ENCODE results near the gene CFAP251. TPM values are rescaled to one million over a fixed set of nuclear protein-coding genes. Genes with fewer than 3 reads are reported as not detected.

Gene CFAP251
- total RNA-seq, 2 experiments from 2014 or later: 2.0 to 2.9 TPM

DNA sequence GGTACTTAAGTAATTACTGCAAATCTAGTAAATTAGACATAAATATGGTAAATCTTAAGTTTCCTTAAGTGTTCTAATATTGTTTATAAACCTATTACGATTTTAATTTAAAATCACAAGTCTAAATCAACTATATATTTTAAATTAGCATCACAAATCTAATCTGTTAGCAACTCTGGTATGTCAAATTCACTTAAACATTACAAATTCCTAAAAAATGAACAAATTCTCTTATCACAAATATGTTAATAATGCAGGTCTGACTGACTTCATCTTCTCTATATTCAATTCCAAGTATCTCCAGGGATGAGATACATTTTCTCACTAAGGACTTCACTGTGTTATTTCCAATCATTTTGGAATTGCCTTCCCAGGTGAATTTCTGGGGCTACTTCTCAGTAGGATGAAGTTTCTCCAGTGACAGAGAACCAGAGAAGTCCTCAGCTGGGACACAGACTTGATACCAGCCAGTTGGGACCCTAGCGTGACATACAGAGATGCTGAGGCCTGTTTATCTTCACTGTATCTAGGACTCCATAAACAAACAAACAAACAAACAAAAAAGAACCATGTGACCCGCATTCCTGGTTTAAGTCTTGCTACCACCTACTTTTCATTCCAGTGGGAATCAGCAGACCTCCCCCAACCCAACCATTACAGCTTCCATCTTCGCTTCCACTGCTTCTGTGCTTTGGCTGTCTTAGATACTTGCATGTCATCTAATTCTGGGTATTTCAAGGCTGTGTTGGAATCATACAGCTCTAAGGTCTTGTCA is 21.8 kb downstream of the CFAP251 start:
- H3K36me3 Mint-ChIP-seq (ENCODE audit: low read depth): peaks cover 5% of the 10 kb centered on the region
- POLR2A ChIA-PET: interaction anchor here (0.6 kb wide), 1 partner anchor 149 kb away, joined by 3 read pairs; no protein-coding TSS in a partner anchor
- no peak for ATAC-seq

DNA sequence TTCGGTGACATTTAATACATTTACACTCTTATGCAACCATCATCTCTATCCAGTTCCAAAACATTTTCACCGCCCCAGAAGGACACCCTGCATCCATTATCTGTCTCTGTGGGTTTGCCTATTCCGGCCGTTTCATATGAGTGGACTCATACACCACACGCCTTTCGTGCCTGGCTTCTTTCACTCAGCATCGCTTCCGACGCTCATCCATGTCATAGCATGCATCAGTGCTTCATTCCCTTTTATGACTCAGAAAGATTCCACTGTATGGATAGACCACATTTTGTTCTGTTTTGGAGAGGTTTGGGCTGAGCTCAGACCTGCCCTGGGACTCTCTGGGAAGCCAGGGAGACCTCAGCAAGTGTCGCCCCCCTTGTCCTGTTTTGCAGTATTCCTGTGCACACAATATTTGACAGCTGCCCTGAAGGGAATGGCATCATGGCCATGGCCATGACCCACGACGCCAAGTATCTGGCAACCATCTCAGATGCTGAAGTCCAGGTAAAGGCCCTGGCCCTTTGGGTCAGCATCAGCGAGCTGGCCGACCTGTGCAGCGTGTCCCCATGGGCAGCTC is 23.8 kb downstream of the CFAP251 start:
- H3K27me3 Mint-ChIP-seq: no peaks in the 10 kb centered on the region
- H3K27ac Mint-ChIP-seq: no peak overlapping the region
- H3K9me3 Mint-ChIP-seq: no peaks in the 10 kb centered on the region
- no peak for DNase-seq
- TF ChIP-seq, protein P1, sequence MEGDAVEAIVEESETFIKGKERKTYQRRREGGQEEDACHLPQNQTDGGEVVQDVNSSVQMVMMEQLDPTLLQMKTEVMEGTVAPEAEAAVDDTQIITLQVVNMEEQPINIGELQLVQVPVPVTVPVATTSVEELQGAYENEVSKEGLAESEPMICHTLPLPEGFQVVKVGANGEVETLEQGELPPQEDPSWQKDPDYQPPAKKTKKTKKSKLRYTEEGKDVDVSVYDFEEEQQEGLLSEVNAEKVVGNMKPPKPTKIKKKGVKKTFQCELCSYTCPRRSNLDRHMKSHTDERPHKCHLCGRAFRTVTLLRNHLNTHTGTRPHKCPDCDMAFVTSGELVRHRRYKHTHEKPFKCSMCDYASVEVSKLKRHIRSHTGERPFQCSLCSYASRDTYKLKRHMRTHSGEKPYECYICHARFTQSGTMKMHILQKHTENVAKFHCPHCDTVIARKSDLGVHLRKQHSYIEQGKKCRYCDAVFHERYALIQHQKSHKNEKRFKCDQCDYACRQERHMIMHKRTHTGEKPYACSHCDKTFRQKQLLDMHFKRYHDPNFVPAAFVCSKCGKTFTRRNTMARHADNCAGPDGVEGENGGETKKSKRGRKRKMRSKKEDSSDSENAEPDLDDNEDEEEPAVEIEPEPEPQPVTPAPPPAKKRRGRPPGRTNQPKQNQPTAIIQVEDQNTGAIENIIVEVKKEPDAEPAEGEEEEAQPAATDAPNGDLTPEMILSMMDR (IDR thresholded peaks at IDR 0.05): no peak
- H3K36me3 Mint-ChIP-seq (ENCODE audit: low read depth): peaks cover 2% of the 10 kb centered on the region
- ChIA-PET CTCF (interaction anchor here (1.3 kb wide), 1 partner anchor 24 kb away, joined by 3 read pairs; the partner anchor contains the start of gene CFAP251), POLR2A (no interaction called here)
- intact Hi-C loops (cut with micrococcal nuclease): no loop called here
- H3K4me1 Mint-ChIP-seq (ENCODE audit: low read depth): peaks cover 9% of the 10 kb centered on the region
- H3K4me3 Mint-ChIP-seq: no peak overlapping the region
- no peak for ATAC-seq

More for the DNA sequence above, 21.8 kb downstream of the CFAP251 start:
- no peaks in the 10 kb centered on the region for H3K27me3 Mint-ChIP-seq
- intact Hi-C loops (cut with micrococcal nuclease): no loop called here
- H3K9me3 Mint-ChIP-seq: no peaks in the 10 kb centered on the region
- H3K4me3 Mint-ChIP-seq: no peak overlapping the region
- DNase-seq: no peak
- TF ChIP-seq, protein P1 (IDR thresholded peaks at IDR 0.05): no peak
- H3K27ac Mint-ChIP-seq: no peak overlapping the region
- H3K4me1 Mint-ChIP-seq (ENCODE audit: low read depth): peaks cover 9% of the 10 kb centered on the region
- CTCF ChIA-PET: interaction anchor here (1.0 kb wide), 1 partner anchor 114 kb away, joined by 3 read pairs; no protein-coding TSS in a partner anchor

DNA sequence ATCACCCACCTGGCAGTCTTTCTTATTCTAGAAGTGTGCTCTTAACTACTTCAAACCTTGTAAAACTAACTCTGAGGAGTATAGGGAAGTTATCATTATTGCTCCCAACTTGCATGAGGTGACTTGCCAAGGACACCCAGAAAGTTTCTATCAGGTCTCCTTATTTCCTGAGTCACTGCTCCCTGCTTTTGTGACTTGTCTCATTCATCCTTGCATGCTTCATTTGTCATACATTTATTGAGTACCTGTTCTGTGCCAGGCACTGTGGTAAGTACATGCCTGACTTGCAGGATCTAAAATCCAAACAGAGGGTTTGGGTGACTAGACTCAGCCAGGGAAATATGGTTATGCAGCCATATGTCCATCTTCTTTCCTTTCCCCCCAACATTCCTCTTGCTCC is 25.5 kb downstream of the CFAP251 start:
- no peak overlapping the region for H3K4me3 Mint-ChIP-seq
- H3K4me1 Mint-ChIP-seq (ENCODE audit: low read depth): peaks cover 5% of the 10 kb centered on the region
- CTCF ChIA-PET: no interaction called here
- POLR2A ChIA-PET: interaction anchor here (1.2 kb wide), 1 partner anchor 11 kb away, joined by 3 read pairs; no protein-coding TSS in a partner anchor
- intact Hi-C loops (cut with micrococcal nuclease): no loop called here
- H3K36me3 Mint-ChIP-seq (ENCODE audit: low read depth): no peaks in the 10 kb centered on the region
- H3K27me3 Mint-ChIP-seq: no peaks in the 10 kb centered on the region
- H3K27ac Mint-ChIP-seq: no peak overlapping the region
- DNase-seq (no peak), ATAC-seq (no peak)
- TF ChIP-seq, protein P1 (IDR thresholded peaks at IDR 0.05): no peak
- H3K9me3 Mint-ChIP-seq: no peaks in the 10 kb centered on the region

DNA sequence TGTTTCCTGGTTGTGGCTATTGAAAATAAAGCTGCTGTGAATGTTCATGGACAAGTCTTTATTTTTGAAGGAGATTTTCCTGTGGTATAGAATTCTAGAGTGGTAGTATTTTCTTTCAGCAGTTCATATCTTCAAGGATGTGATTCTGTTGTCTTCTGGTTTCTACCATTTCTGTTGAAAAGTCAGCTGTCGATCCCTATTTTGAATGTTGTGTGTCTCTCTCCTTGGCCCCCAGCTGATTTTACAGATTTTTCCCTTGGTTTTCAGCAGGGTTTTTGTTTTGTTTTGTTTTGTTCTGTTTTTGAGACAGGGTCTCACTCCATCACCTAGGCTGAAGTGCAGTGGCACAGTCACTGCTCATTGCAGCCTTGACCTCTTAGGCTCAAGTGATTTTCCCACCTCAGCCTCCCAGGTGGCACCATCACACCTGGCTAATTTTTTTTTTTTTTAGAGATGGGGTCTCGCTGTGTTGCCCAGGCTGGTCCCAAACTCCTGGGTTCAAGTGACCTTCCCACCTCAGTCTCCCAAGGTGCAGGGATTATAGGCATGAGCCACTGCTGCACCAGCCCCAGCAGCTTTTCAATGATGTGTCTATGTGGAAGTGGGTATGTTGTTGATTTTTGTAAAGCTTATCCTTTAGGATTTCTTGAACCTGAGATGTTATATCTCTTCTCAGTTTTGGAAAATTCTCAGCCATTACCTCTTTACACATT is 28.1 kb downstream of the CFAP251 start:
- H3K9me3 Mint-ChIP-seq: no peaks in the 10 kb centered on the region
- TF ChIP-seq, protein P1 (IDR thresholded peaks at IDR 0.05): no peak
- no peak for ATAC-seq
- POLR2A ChIA-PET: interaction anchor here (1.0 kb wide), 1 partner anchor 15 kb away, joined by 3 read pairs; no protein-coding TSS in a partner anchor
- CTCF ChIA-PET: no interaction called here
- H3K4me1 Mint-ChIP-seq (ENCODE audit: low read depth): no peaks in the 10 kb centered on the region
- no peak overlapping the region for H3K27ac Mint-ChIP-seq
- DNase-seq: no peak
- no peaks in the 10 kb centered on the region for H3K27me3 Mint-ChIP-seq
- H3K36me3 Mint-ChIP-seq (ENCODE audit: low read depth): no peaks in the 10 kb centered on the region
- intact Hi-C loops (cut with micrococcal nuclease): no loop called here
- H3K4me3 Mint-ChIP-seq: no peak overlapping the region

All from activated CD8-positive, alpha-beta T cell treated with anti-CD3 and anti-CD28 coated beads for 36 hours (primary cell).